ENCODE data around the gene LKAAEAR1.
"Not testable (repeated sequence)": the region's sequence is repeated elsewhere in the genome, so short reads cannot be mapped to it uniquely, and the experiment has no call there.

Gene LKAAEAR1

GRCh38 chr20:64121586-64121985, 37.4 kb upstream of the LKAAEAR1 start:
- TF ChIP-seq, protein P1, sequence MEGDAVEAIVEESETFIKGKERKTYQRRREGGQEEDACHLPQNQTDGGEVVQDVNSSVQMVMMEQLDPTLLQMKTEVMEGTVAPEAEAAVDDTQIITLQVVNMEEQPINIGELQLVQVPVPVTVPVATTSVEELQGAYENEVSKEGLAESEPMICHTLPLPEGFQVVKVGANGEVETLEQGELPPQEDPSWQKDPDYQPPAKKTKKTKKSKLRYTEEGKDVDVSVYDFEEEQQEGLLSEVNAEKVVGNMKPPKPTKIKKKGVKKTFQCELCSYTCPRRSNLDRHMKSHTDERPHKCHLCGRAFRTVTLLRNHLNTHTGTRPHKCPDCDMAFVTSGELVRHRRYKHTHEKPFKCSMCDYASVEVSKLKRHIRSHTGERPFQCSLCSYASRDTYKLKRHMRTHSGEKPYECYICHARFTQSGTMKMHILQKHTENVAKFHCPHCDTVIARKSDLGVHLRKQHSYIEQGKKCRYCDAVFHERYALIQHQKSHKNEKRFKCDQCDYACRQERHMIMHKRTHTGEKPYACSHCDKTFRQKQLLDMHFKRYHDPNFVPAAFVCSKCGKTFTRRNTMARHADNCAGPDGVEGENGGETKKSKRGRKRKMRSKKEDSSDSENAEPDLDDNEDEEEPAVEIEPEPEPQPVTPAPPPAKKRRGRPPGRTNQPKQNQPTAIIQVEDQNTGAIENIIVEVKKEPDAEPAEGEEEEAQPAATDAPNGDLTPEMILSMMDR (conservative IDR thresholded peaks at IDR 0.05; ENCODE audit: low read depth, low read length) = no peak
- no peak overlapping the region for H3K4me3 ChIP-seq (ENCODE audit: low read depth, low read length)
- no peak for DNase-seq (ENCODE audit: low read depth)

DNA sequence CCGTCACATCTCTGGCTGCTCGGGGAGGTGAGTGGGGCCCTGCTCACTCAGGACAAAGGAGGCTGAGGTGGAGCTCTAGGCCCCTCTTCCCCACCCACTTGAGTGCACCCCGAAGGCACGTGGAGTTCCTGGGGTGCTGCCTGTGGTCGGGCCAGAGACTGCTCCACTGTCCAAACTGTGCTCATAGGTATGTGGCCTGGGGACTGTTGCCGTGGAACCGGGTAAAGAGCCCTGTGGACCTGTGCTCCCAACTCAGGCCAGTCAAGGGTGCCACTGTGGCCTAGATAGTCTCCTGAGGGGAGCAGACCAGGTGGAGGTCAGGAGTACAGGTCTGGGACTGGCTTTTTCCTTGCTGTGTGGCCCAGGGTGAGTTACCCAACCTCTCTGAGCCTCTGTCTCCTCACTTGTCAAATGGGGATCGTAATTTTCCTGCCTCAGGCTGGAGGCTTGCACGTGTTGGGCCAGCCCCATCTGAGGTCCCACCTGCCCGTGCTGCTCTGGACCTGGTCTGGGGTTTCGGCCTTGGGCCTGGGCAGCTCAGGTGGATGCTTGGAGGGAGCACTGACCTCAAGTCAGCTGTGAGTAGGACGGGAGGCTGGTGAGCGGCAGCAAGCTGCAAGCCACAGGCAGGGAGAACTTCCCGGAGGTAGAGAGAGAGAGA, 35.6 kb upstream of the LKAAEAR1 start:
- TF ChIP-seq, protein P1 (conservative IDR thresholded peaks at IDR 0.05; ENCODE audit: low read depth, low read length) = no peak
- DNase-seq (ENCODE audit: low read depth) = no peak
- no peak overlapping the region for H3K4me3 ChIP-seq (ENCODE audit: low read depth, low read length)

DNA sequence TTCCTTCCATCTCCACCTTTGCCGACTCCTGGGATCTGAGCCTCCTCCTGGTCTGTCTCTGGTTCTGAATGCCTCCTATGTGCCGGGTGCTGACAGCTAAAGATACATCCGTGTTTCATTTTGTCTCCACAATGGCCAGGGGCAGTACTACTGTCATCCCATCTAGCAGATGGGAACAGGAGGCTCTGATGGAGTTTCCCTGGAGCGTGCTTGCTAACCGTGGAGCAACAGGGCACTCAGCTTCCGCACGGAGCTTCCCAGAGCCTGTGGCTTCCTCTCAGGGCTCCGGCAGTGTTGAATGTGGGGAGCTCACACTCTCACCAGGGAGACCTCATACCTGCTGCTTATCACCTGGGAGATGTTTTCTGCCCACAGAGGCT, 35.1 kb upstream of the LKAAEAR1 start:
- TF ChIP-seq, protein P1 (conservative IDR thresholded peaks at IDR 0.05; ENCODE audit: low read depth, low read length) = no peak
- no peak for DNase-seq (ENCODE audit: low read depth)
- no peak overlapping the region for H3K4me3 ChIP-seq (ENCODE audit: low read depth, low read length)

- DNase-seq (ENCODE audit: low read depth) = not testable (repeated sequence)
These were observed 33.2 kb upstream of the LKAAEAR1 start for GRCh38 chr20:64117432-64117777.

GRCh38 chr20:64116541-64117431, 32.6 kb upstream of the LKAAEAR1 start:
- DNase-seq (ENCODE audit: low read depth) = no peak
- TF ChIP-seq, protein P1 (conservative IDR thresholded peaks at IDR 0.05; ENCODE audit: low read depth, low read length) = no peak
- no peak overlapping the region for H3K4me3 ChIP-seq (ENCODE audit: low read depth, low read length)

More at GRCh38 chr20:64117432-64117777, 33.2 kb upstream of the LKAAEAR1 start:
- H3K4me3 ChIP-seq (ENCODE audit: low read depth, low read length) = not testable (repeated sequence)

GRCh38 chr20:64116016-64116415, 31.8 kb upstream of the LKAAEAR1 start:
- TF ChIP-seq, protein P1 (conservative IDR thresholded peaks at IDR 0.05; ENCODE audit: low read depth, low read length) = no peak
- no peak for DNase-seq (ENCODE audit: low read depth)
- no peak overlapping the region for H3K4me3 ChIP-seq (ENCODE audit: low read depth, low read length)

DNA sequence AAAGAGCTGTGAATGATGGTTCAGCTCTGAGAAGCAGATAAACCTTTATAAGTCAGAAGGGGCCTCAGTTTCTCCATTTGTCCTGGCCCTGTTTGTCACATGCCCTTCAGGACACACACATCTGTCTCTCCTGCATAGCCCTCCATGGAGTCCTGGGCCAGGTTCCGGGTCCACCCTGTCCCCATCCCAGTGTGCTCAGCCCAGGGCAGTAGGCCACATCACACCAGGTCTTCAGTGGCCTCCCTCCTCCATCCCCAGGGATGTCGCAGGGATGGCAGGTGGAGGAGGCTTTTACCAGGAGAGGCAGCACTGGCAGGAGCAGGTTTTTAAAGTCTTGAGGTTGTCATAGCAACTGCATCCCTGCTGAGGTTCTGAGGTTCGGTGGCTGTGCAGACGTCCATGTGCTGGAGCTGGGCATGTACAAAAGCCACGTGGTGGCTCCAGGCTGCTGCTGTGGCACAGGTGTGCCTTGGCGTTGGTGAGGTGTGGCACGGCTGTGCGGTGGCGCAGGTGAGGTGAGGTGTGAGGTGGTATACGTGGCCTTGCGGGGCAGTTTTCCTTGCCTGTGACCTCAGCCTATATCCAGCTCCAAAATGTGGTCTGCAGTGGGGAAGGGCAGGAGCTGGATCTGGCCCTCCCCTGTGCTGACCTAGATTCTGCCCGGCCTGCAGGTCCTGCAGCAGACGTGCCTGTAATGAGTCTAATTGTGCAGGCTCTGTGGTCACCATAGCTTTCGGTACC, 31.1 kb upstream of the LKAAEAR1 start:
- no peak overlapping the region for H3K4me3 ChIP-seq (ENCODE audit: low read depth, low read length)
- no peak for DNase-seq (ENCODE audit: low read depth)
- TF ChIP-seq, protein P1 (conservative IDR thresholded peaks at IDR 0.05; ENCODE audit: low read depth, low read length) = no peak
